ENCODE results near the gene CYP24A1. TPM values are rescaled to one million over a fixed set of nuclear protein-coding genes. Genes with fewer than 3 reads are reported as not detected.

CYP24A1 gene
- total RNA-seq, 1 donor from 2014 or later, result not detected

DNA sequence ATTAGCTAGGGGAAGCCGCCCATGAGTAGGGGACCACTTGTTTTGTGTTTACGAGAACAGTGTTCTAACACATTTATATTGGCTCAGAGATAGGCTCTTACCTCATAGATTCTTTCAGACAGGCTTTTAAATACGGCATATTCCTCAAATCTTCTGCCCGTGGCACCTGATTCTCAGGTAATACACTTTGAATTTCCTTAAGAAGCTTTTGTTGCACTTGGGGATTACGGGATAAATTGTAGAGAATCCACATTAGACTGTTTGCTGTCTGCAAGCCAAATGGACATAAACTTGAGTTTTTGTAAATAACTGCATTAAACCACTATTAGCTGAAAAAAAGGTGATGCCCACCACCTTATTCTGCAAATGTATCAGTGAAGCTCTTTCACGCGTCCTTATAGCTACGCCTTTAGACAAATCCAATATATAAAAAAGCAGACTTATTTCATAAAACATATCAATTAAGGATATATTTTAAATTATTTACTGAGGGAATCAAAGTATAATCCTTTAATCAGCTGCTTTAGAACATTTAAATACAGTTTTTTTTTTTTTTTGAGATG, 14.8 kb downstream of the CYP24A1 start:
- intact Hi-C loops (cut with micrococcal nuclease), result no loop called here

DNA sequence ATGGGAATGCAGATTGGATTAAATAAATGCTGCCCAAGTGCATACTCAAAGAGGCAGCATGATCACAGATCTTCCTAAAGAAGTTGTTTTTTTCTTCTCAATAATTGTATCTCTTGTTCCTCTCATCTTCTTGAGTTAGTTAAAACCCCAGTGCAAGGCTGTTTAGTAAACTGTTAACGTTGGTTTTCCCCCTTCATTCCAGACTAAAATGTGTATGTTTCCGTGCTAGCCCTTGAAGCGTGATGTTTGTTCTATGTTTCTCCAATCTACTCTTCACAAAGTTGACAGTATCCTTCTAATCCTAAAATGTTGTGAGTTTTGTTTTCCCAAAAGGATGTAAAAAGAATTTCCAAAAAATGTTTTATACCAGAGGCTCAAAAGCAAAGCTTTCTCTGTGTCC, 15.6 kb downstream of the CYP24A1 start:
- intact Hi-C loops (cut with micrococcal nuclease), result no loop called here

DNA sequence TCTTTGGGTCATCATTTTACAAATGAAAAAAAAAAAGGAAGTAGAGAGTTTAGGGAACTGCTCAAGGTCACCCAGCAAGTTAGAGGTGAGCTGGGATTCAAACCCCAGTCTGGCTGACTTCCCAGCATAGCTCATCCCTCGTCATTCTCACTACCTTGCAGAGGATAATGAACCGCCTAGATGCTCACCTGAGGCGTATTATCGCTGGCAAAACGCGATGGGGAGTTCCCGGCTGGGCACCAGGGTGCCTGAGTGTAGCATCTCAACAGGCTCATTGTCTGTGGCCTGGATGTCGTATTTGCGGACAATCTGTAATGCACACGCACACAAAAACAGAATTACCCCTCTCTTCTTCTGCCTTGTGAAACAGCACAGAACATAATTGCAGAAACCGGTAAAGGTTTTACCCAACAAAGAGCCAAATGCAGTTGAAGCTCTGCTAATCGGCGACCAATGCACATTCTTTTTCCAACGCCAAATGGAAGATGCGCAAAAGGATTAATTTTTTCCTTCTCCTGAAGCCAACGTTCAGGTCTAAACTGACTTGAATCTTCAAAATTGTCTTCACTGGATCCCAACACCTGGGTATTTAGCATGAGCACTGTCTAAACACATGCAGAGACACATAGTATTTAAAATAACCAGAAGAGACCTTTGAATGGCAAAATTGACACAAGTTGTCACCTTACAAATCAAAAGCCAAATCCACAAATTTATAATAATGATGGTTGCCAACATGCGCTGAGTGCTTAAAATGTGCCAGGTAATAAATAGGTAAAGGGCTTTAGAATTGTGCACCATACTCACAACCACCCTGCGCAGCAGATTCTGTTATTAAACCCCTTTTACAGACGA, 16.6 kb downstream of the CYP24A1 start:
- intact Hi-C loops (cut with micrococcal nuclease), result no loop called here

DNA sequence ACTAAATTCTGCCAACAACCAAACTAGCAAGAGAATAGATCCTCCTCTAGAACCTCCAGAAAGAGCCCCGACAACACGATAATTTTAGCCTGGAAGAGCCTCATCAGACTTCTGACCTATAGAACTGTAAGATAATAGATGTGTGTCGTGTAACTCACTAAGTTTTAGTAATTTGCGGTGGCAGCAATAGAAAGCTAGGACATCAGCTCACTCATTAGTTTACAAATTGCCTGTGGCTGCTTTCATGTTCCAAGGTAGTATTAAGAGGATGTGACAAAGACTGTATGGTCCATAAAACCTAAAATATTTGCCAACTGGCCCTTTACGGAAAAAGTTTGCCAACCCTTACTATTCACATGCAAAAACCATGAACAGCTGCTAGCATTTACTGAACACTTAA, 17.3 kb downstream of the CYP24A1 start:
- intact Hi-C loops (cut with micrococcal nuclease), result no loop called here

DNA sequence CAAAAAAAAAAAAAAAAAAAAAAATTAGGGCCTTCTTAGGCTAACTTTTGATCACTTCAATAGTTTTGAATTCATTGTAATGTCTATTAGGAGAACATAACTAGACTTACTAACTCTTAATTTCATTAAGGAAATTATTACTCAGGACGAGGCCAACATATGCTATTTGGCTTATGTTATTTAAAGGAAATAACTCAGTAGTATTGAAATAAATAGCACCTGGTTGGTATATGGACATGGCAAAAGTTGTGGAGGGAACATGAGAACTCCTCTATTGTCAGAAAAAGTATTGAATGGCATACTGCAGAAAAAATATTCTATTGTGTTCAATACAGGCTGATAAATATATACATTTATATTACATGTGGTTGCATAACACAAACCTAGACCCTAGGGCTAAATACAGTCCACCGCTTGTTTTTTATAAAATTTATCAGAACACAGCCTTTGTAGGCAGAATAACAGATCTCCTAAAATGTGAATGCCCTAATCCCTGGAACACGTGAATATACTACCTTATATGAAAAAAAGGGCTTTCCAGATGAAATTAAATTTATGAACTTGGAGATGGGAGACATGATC, 18.0 kb downstream of the CYP24A1 start:
- intact Hi-C loops (cut with micrococcal nuclease), result no loop called here

DNA sequence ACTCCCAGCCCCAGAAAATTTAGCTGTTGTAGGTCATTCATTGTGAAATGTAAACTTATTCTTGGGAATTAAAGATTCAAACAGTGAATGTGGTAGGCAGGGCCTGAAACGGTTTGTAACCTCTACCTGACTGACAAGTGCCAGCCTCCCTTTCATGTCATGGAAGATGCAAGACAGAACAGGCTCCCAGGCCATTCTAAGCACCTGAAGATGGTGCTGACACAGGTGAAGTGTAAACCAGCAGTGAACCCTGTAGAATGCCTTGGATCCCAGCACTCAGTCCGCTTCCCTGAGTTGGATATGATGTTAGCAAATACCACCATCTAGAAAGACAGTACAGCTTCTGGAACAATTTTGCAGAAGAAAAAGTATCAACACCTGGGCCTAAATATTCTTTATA, 19.3 kb downstream of the CYP24A1 start:
- intact Hi-C loops (cut with micrococcal nuclease), result no loop called here

DNA sequence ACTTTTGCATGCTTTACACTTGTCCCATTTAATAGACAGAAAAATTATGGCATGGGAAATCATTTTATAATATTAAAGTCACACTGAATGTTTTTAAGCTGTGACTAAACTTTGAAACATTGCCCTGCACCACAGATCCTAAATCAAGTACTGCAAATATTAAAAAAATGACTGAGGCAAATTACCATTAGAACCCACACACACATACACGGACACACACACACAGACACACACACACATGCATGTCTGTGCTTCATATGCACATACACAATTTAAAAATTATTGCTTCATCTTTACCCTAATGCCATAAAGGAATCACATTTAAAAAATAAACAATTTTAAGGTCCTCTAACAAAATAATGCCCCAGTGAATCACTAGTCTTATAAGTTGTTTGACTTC, 19.9 kb downstream of the CYP24A1 start:
- intact Hi-C loops (cut with micrococcal nuclease), result no loop called here

DNA sequence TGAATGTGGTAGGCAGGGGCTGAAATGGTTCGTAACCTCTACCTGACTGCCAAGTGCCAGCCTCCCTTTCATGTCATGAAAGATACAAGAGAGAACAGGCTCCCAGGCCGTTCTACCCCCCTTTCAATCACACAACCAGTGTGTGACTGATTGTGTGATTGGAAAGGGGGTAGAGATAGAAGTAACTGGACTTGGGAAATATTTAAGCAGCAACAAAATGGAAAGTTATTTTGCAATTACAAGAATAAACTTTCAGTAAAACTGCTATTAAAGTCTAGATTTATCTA, 20.8 kb downstream of the CYP24A1 start:
- intact Hi-C loops (cut with micrococcal nuclease), result no loop called here

- intact Hi-C loops (cut with micrococcal nuclease), result no loop called here
These were observed 21.4 kb downstream of the CYP24A1 start for GRCh38 chr20:54152227-54153040.

- intact Hi-C loops (cut with micrococcal nuclease), result no loop called here
These were observed 22.1 kb downstream of the CYP24A1 start for GRCh38 chr20:54151511-54152226.

- intact Hi-C loops (cut with micrococcal nuclease), result no loop called here
These were observed 22.7 kb downstream of the CYP24A1 start for GRCh38 chr20:54151075-54151439.

GRCh38 chr20:54149765-54150264, 24.0 kb downstream of the CYP24A1 start:
- intact Hi-C loops (cut with micrococcal nuclease), result no loop called here

DNA sequence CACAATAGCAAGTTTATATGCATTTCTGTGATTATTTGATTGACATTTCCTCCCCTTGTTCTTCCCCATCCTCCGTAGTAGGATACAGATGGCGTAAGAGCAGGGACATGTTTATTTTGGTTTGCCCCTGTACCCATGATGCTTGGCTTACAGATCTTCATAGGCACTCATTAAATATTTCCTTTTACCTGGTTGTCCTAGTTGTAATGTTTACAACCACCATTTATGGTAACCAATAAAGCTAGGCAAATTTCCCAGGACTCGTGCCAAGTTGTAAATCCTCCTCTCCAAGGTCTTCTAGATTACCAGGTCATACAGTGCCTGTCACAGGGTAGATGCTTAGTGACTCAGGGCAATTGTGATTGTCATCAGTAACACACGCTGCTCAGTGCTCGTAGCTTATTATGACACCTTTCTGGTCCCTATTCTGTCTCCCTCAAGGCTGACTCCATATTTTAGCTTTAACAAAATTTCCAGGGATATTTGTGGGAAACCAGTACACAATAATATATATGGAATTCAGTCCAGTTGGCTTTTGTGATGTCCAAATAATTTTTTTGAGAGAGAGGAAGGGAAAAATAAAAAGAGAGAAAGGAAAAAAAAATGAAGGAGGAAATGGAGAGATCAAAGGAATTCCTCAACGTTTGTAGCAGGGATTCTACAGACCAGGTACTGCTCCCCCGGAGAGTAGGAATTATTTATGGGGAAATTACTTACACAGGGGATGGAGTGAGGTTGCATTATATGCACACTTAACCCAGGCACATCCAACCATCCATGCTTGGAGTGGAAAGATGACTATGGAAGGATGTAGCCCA, 24.6 kb downstream of the CYP24A1 start:
- intact Hi-C loops (cut with micrococcal nuclease), result no loop called here

DNA sequence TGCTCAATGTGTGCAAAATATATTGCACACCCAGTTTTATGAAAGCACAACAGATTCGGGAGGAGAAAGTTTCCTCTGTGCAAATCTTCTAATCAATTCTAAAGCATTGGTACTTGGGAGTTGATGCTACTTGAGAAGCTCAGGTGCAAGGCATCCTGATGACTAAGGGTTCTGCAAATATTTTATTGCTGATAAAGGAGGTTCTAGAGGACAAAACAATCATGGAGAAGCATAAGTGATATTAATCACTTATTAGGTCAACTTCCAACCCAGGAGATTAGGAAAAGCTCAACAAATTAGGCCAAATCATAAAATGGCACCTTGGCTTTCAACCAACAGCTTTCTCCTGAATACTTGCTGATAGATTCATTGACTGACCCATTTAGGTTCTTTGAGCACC, 27.1 kb downstream of the CYP24A1 start:
- intact Hi-C loops (cut with micrococcal nuclease), result no loop called here

GRCh38 chr20:54144847-54145414, 28.9 kb downstream of the CYP24A1 start:
- intact Hi-C loops (cut with micrococcal nuclease), result no loop called here

DNA sequence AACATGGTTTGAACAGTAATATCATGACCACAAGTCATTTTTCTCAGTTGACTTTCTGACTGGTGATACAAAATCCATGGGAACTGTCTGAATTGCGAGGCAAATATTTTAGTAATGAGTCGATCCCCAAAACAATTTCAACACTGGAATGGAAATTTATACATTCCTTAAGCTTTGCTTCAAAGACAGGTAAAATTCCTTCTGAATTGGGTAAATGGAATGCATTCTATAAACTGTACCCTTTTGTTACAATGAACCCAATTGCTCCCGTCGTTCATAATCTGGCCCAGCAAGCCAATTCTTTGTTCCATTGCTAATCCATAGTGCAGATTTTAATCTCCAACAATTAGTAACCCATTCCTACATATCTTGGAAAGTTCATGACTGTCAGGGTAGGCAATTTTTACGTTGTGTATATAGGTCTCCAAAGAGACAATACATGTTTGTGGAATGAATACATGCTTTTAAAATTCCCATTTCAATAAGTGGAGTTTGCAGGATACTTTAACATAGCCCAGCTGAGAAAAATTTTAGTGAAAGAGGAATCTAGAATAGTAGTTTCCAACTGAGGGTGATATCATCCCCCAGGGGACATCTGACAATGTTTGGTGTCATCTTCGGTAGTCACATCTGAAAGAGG, 32.7 kb downstream of the CYP24A1 start:
- intact Hi-C loops (cut with micrococcal nuclease), result no loop called here

- intact Hi-C loops (cut with micrococcal nuclease), result no loop called here
These were observed 33.3 kb downstream of the CYP24A1 start for GRCh38 chr20:54140486-54140885.

DNA sequence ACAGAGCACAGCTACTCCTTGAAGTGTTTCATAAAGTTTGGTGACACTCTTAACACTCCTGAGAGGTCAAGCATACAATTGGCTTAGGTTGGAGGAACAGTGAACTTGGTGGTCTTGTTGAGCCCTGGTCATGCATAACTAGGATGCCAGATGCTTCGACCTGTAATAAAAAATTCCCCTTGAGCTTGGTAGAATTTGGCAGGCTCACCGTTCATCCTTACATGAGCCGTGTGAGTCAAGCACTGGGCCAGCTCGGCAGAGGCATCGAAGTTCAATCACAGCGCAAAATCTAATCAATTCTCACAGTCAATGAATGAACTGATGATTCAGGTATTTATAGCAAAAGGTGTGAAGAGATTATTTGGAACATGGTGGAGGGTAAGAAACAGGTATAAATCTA, 33.7 kb downstream of the CYP24A1 start:
- intact Hi-C loops (cut with micrococcal nuclease), result no loop called here

DNA sequence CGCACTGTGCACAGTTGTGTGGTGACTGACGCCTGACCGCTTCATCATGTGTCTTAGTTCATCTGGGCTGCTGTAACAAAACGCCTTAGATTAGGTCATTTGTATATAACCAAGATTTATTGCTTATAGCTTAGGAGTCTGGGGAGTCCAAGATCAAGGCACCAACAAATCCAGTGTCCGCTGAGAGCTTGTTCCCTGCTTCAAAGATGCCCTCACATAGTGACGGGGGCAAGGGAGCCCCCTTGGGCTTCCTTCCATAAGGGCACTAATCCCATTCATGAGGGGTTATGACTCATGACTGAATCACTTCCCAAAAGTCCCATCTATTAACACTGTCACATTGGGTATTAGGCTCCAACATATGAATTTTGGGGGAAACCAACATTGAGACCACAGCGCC, 34.6 kb downstream of the CYP24A1 start:
- intact Hi-C loops (cut with micrococcal nuclease), result no loop called here

DNA sequence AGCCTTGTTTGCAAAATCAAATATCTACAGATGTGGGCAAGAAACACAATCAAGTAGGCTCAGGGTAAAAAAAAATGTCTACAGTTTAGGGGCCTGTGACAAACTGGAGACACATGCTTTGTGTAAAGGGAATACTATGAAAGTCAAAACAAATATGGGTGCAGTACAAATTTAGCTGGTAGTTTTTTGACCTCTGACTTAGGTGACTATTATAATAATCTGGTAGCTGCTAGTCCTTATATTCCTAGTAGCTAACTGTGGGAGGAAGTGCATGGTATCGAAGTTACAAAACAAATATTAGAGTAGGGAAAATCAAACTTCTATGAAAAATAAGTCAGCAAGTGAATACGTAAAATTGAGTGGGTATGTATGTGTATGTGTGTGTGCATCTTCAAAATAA, 35.4 kb downstream of the CYP24A1 start:
- intact Hi-C loops (cut with micrococcal nuclease), result no loop called here
